ENCODE results near the gene PPP1CA.

The PPP1CA gene

DNA sequence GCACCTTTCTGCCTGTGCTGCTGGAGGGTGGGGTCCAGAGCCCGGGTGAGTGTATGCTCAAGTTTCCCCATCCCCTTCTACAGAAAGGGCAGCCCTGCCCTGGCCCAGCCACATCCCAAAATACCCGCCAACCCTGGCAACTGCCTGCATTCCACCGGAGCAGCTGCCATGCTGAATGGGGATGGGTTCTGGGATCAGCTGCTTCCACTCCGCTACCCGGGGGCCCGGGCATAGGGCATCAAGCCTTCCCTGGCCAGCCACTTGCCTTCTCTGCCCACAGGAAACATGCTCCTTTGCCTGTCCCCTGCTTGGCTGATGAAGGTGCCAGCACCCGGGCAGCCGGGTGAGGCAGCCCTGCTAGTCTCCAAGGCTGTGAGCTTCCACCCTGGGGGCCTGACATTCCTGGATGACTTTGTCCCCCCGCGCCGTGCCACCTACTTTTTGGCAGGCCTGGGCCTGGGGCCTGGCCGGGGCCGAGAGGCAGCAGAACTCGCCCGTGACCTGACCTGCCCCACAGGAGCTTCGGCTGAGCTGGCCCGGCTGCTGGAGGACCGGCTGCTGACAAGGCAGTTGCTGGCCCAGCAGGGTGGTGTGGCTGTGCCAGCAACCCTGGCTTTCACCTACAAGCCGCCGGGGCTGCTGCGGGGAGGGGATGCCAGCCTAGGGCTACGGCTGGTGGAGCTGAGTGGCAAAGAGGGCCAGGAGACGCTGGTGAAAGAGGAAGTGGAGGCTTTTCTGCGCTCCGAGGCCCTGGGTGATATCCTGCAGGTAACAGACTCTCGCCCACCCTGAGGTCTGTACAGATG lies 17.0 kb upstream of the PPP1CA start:
- no peak for DNase-seq (ENCODE audit: low read depth in 3 of 3)

DNA sequence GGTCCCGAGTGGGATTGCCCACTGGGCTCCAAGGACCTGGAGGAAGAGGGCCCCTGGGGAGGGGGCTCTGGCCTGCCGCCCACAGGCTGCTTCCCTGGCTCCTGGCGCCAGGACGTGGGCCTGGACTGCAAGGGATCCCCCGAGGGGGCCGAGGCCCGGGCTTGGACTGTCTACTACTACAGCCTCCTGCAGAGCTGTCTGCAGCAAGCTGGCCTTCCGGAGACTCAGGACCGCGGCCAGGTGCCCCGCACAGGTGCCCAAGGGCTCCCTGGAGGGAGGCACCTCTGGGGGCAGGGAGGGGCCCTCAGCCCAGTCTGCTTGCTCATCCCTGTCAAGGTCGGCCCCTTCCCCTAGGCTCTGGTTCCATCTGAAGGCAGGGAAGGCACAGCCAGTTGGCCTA lies 15.8 kb upstream of the PPP1CA start:
- no peak for DNase-seq (ENCODE audit: low read depth in 3 of 3)

DNA sequence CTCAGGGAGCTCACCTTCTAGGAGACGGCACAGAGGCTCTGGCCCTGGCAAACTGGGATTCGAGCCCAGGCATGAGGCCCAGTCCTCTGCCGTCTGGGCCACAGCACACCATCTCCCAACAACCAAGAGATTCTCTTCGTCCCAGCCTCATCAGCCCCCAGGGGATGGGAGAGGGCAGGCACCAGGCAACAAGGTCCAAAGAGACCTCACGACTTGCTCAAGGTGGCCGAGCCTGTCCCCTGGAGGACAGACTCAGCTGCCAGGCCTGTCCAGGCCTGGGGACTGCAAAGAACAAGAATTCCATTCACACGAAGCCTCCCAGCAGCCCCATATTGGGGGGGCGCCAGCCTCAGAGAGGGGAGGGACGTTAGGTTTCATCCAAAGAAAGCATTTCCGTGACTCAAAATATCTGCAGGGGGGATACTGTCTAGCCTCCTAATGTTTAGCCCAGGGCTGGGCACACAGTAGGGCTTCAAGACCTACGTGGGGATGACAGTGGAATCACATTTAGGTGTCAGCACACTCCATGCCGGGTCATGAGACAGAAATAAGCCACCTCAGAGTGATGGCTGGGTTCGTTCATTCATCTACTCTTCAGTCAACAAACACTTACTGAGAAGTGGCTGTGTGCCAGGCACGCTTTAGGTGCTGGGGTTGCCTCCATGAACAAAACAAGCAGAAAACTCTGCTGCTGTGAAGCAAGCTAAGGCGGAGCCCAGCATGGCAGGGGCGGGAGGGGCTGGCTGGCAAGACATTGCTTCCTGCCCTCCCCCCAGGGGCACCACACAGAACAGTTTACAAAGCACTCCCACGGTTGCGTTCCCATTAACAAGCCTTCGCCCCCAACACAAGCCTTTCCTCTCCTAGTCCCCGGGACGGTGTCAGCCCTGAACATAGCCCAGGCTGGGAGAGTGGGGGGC lies 15.0 kb upstream of the PPP1CA start:
- peak in 2 of 3 experiments; percentile 58 to 73 for DNase-seq (ENCODE audit: low read depth in 3 of 3)

DNA sequence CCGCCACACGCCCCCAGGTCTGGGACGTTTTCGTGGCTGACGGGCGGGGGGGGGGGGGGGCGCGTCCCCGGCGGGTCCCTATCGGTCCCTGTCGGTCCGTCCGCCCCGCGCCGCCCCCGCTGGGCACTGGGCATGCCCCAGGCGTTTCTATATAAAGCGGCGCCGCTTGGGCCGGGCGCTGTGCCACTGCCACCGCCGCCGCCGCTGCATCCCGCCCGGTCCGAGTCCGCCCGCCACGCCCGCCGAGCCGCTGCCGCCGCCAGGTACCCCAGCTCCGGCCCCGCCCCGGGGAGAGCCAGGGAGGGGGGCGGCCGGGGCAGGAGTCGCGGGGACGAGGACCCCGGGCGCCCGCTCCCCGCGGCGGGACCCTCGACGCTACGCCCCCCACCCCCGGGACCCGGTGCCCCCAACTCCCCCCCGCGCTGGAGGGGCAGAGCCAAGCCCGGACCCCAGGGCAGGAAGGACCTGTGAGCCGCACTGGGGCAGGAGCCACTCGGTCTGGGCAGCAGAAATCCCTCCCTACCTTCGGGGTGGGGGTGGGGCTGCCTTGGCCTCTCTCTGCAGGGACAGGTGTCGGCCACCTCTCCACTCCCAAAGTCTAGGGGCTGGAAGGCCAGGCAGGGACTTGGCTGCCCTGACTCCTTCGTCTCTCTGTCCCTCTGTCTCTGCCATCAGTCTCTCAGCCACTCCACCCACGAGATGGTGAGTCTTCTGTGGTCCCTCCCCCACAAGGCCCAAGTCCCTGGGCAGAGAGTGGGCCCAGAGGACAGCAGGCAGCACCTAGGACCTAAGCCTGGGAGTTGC lies 14.0 kb upstream of the PPP1CA start, which contains the start of gene CARNS1:
TSS of gene CARNS1 (plus strand) at position 178 of the 804 bp plus-strand sequence. CDS start at position 700, 522 bp downstream.
- DNase-seq (ENCODE audit: low read depth in 3 of 3): no peak

DNA sequence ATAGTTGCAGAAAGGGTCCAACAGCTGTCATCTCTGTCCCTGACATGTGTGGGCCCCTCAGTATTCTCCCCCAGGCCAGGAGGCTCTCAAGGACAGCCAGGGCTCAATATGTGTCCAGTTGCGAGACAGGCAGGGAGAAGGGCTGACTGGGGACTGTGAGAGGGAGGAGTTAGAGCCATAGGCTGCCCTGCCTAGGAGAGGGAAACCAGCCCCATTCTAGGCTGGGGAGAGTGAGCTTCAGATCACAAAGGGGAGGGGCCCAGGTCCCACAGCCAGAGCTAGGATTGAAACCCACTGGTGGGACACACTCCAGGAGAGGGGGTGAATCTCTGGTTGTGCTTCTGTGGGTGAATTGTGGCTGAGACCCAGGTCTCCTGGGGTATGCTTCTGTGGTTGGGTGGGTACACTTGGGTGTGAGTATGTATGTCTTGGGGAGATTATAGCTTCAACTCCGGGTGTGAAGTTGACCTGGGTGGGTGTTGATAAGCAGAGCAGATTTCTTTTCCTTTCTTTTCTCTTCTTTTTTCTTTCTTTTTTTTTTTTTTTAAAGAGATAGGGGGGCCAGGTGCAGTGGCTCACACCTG lies 11.7 kb upstream of the PPP1CA start:
- no peak for DNase-seq (ENCODE audit: low read depth in 3 of 3)

DNA sequence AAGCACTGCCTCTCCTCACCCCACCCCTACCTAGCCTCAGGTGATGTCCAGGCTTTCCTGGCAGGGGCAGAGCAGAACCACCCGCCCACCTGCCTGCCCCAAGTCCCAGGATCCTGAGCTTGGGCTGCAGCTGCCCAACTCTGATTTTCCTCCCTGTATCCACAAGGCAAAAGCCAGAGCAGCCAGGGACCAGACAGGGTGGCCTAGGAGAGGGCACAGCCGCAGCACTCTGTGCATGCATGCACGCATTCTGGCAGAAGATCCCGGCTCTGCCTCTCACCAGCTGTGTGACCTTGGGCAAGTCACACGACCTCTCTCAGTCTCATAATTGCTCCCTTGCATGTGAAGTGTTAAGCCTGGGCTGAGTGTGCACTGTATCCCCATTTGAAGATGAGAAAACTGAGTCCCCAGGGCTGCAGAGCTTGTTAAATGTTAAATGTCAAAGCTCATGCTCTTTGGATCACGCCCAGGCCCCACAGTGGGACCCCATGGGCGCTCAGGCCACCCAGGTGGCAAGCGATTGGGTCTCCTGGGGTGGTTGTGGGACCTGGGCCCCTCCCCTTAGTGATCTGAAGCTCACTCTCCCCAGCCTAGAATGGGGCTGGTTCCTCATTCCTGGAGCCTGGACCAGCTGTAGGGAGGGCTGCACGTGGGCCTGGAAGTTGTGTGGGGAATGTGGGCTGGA lies 11.0 kb upstream of the PPP1CA start:
- no peak for DNase-seq (ENCODE audit: low read depth in 3 of 3)

DNA sequence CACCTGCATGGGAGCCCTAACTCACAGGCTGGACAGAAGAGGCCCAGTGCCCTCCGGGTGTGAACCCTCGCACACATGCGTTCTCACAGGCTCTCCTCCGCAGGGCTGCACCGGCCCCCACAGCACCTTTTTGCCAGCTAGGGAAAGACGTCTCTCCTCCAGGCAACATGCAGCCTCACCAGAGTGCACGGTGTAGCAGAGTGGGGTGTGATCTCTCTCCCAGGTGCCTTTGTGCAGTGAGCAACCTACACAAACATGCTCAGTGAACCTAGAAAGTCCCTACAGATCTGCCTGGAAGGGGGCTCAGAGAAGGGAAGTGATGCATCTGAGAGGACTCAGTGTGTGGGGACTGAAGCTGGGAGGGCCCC lies 10.1 kb upstream of the PPP1CA start:
- DNase-seq (ENCODE audit: low read depth in 3 of 3): no peak

DNA sequence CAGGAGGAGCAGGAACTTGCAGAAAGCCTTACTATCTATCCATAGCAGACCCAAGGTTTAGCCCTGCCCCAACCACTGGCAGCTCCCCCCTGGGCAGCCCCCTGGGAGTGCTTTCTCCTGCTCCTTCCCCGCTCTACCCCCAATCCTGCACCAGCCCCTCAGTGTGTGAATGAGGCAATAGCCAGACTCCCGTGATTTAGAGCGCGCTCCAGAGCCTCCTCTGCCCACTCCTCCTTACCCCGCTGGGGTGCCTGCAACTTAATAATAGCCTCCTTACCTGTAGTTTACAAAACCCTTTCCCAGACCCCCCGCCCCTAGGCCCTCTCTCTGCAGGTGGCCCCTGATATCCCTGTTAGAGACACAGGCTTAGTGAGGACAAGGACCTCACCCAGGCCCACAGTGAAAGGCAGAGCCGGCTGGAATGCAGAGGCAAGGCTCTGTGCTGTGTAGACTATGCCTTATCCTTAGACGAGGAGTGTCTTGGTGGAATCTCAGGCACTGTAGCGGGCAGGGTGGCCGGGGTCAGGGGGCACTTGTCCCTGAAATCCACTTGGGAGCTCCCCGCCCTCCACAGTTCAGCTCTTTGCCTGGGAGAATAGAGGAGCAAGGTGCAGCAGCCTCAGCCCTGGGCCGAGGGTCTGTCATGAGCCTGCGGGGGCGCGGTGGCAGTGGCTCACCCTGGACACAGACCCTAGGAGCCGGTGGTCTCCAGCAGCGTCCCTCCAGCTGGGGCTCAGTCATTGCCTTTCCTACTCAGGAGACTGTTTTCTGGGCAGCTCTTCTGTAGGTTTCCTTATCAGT lies 9.5 kb upstream of the PPP1CA start:
- no peak for DNase-seq (ENCODE audit: low read depth in 3 of 3)

DNA sequence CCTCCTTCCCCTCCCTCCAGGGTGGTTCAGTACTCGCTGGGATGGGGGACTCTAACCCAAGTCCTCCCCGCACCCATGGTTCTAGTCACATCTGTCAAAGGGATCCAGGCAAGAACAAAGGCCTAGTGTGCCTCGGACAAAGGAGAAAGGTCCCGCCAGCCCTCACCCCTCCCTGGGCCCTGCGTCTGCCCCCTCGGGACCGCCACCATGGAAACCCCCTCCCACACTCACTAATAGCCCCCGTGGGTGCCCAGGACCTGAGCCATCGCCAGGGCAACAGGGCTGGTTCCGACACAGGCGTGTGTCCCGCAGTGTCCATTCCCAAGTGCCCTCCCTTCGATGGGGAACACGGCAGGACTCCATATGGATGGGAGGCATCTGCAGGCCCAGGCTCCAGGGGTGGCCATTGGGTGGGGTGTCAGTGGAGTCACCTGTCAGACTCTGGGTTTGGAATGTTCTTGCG lies 8.7 kb upstream of the PPP1CA start:
- DNase-seq (ENCODE audit: low read depth in 3 of 3): no peak

DNA sequence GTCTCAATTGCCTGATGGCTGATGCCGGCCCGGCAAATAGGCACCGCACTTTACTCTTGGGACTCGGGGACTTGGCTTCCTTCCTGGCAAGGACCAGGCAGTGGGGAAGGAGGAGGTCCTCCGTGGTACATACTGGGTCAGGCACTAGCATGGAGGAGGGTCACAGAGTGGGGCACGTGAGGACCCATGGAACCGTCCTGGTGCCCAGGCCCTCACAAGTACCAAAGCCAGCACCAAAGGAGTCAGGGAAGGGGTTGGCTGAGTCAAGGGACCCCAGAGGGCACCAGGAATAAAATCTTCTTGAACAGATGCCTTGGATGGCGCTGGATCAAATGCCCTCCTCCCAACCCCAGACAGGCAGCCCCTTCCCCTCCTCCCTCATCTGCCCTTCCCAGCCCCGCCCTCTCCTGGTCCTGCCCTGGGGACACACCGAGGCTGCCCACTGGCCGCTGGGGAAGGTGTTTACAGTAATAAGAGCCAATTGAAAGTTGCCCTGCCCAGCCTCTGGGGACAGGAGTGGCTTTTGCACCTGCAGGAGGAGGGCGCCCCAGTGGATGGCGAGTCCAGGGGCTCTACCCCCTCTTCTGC lies 8.2 kb upstream of the PPP1CA start:
- no peak for DNase-seq (ENCODE audit: low read depth in 3 of 3)

DNA sequence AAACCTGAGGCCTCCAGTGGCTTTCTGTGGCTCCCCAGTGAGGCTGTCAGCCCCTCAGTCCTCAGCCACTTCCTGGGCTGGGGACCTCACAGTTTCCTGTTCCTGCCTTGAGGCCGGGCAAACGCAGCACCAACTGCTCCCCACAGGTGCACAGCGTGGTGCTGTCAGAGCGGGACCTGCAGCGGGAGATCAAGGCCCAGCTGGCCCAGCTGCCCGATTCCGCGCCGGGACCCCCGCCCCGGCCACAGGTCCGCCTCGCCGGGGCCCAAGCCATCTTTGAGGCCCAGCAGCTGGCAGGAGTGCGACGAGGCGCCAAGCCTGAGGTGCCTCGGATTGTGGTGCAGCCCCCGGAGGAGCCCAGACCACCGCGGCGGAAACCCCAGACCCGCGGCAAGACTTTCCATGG lies 7.6 kb upstream of the PPP1CA start:
- no peak for DNase-seq (ENCODE audit: low read depth in 3 of 3)

DNA sequence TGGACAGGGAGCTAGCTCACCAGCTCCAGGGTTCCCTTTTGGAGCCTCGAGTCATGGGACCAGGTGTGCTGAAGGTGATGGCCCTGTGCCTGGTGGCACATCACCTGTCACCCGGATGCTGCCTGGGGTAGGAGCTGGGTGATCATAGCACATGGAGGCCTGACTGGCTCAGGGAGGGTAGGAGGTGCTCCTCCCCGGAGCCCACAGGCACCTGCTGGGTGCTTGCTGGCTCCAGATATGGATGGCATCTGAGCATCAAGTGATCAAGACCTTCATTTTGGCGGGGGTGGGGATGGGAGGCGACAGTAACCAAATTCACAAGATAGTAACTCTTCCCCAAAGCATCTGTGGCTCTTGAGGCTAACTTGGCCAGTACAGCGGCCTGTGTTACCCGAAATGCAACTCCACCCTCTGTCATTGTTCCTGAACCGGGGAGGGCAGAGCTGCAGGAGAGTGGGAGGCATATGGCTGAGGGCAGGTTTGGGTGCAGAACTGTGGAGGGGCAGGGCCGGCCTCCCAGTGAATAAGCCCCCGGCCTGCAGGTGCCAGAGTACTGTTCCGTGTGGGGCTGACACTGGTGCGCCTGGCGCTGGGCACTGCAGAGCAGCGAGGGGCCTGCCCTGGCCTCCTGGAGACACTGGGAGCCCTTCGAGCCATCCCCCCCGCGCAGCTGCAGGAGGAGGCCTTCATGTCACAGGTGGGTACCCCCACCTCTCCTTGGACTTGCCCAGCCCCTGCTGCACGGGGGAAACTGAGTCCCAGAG lies 7.0 kb upstream of the PPP1CA start:
- DNase-seq (ENCODE audit: low read depth in 3 of 3): no peak

DNA sequence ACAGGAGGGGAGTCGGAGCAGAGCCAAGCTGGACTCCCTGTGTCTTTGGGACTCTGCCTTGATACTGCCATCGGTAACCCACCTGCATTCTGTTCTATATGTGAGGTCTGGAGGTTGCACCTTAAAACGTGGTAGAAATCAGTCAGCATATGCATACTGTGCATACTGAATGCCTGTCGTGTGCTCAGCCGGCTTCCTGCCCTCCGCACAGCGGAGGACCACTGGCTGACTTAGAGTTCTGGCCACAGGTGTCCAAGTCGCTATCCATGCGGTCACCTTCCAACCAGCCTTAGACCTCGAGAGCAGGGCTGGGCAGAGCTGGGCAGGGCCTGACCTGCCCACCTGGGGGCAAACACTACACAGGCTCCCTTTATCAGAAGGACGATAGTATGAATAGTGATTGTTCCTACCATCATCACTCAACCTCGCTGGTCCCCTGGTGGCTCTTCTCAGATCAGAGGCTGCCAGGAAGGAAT lies 6.1 kb upstream of the PPP1CA start:
- DNase-seq (ENCODE audit: low read depth in 3 of 3): no peak

DNA sequence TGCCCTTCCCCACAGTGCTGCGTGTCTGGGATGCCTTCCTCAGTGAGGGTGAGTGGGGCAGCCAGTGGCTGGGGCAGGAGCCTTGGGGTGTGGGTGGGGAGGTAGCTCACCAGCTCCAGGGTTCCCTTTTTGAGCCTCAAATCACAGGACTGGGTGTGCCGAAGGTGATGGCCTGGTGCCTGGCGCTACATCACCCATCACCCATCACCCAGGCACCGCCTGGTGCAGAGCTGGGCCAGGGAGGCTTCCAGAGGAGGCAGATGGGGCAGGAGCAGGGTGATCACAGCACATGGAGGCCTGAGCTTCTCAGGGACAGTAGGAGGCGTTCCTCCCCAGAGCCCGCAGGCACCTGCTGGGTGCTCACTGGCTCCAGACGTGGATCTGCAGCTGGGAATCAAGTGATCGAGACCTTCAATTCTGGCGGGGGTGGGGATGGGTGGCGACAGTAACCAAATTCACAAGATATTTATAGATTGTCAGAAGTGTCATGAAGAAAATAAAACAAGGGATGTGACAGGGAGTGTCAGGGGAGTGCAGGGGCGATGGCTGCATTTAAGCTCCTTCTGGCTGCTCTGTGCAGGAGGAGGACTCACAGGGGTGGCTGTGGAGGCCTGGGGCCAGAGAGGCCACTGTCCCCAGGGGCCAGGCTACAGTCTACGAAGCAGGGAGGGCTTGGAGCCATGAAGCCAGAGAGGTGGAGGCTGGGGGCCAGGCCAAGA lies 5.5 kb upstream of the PPP1CA start:
- DNase-seq (ENCODE audit: low read depth in 3 of 3): no peak

DNA sequence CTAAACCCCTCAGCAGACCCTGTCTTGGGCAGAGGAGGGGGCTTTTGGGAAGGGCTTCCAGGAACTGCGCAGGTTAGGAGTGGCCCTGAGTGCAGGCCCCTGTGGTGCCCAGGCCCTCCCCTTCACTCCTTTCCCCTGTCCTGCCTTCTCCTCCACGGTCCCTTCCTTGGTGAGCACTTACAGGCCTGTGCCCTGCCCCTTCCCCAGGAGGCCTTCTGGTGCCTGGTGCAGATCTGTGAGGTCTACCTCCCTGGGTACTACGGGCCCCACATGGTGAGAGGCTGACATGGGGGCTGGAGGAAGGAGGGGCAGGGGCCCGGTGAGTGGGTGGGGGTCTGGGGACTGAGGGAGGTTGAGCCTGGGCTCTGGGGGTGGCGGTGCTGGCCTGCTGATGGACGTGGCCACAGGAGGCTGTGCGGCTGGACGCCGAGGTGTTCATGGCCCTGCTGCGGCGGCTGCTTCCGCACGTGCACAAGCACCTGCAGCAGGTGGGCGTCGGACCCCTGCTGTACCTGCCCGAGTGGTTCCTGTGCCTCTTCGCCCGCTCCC lies 4.8 kb upstream of the PPP1CA start:
- no peak for DNase-seq (ENCODE audit: low read depth in 3 of 3)

DNA sequence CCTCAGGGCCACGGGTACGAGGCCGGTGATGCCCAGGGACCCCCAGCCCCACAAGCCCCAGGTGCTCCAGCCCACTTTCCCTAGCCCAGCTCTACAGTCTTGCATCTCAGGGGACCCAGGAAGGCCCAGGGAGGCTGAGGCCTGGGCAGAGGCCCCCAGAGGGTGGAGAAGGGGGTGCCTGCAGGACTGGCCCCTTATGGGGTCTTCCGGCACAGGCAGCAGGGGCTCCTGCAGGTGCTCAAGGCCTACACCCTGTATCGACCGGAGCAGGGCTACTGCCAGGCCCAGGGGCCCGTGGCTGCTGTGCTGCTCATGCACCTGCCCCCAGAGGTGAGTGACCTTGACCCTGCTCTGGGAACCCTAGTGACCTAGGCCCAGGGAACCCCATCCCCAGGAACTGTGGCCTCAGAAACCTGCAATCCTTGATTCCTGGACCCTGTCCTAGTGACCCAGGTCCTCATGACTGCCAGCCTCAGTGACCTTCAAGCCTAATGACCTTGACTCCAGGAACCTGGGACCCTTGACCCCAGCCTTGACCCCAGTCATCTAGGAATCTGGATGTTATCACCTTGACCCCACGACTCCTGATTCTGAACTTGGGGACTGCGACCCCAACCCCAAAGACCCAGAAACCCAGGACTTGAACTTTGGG lies 4.2 kb upstream of the PPP1CA start:
- no peak for DNase-seq (ENCODE audit: low read depth in 3 of 3)

DNA sequence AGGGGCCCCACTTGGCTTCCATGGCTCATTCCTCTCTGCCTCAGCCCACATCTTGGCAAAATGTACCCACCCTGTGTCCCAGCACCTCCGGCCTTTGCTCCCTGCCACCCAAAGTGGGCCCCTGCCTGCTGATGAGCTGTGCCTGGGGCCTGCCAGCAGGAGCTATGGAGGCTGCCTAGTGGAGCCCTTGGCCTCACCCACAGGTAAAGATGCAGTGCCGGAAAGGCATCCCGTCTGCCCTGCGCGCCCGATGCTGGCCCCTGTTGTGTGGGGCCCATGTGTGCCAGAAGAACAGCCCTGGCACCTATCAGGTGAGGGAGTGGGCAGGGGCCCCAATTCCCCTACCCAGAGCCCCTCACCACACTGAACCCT lies 3.5 kb upstream of the PPP1CA start:
- DNase-seq (ENCODE audit: low read depth in 3 of 3): no peak
